K562 (cell line): ENCODE results near the gene CCL8. TPM values are rescaled to one million over a fixed set of nuclear protein-coding genes. Genes with fewer than 3 reads are reported as not detected.

Source experiments
- ATAC-seq: fragments of 200-7000 bp; cut with Tn5 transposase; 3 replicates; pipeline ENCODE4 v1.9.1; 2020; ENCODE audit warnings: moderate library complexity
- BruUV-seq: library from RNA; stranded (reverse); fragments of 400-500 nt; replicated peaks from 2 replicates; lab custom pipeline; 2021; lab: Mats Ljungman, UMichigan
- CTCF ChIA-PET: fragments of 300-600 bp; formaldehyde crosslinking; extraction: SDS; loops from one replicate; lab custom pipeline; 2021; ENCODE audit warnings: low intra/inter-chr PET ratio; lab: Yijun Ruan, JAX
- POLR2A ChIA-PET: fragments of 300-600, 350-650 bp; sonication (Branson Sonifier 250); formaldehyde crosslinking; extraction: SDS; loops from one replicate; lab custom pipeline; 2021; ENCODE audit warnings: antibody characterized with exemption, inconsistent platforms; lab: Yijun Ruan, JAX
- DNase-seq, 4 experiments: peaks; one replicate each; pipeline versions ENCODE4 v3.0.0 to v3.0.0-alpha.2; 2011 to 2018; ENCODE audit warnings: low spot score in 3 of 4, mixed read lengths in 3 of 4; ENCODE audit errors: extremely low read depth in 1 of 4
- FAIRE-seq: peaks from 2 replicates; lab custom pipeline; 2011; peaks lifted over from hg19 to GRCh38; lab: Jason Lieb, UNC
- H2AFZ ChIP-seq: 2 replicates; pipeline ENCODE4 v1.6.0; 2011; ENCODE audit warnings: low read depth, low read length, control low read depth, inconsistent platforms
- H3K27ac ChIP-seq: fragments of 200-600 bp; 3 replicates; pipeline ENCODE4 v1.8.0; 2011; ENCODE audit warnings: low read depth, mild to moderate bottlenecking, control low read depth, inconsistent platforms, low read length, moderate library complexity, mixed read lengths; ENCODE audit errors: extremely low read depth
- H3K27me3 ChIP-seq, 2 experiments: fragments of 300-600 bp in 1 of 2; 2 replicates in 1 of 2; 3 replicates in 1 of 2; pipeline versions ENCODE4 v1.6.0 to v1.8.0; 2011; ENCODE audit warnings: inconsistent platforms in 2 of 2, low read length in 2 of 2, mild to moderate bottlenecking in 1 of 2, mixed read lengths in 1 of 2, moderate library complexity in 1 of 2; ENCODE audit not compliant: control insufficient read depth in 2 of 2, insufficient read depth in 2 of 2
- H3K36me3 ChIP-seq: fragments of 300-600 bp; 3 replicates; pipeline ENCODE4 v1.8.0; 2011; ENCODE audit warnings: mild to moderate bottlenecking, low read length, inconsistent platforms; ENCODE audit not compliant: control insufficient read depth, insufficient read depth
- H3K4me1 ChIP-seq, 2 experiments: fragments of 200-600 bp in 1 of 2; replicated peaks in 1 of 2; 2 replicates in 1 of 2; 3 replicates in 1 of 2; pipeline versions ENCODE4 v1.5.1 to v1.8.0; 2011; ENCODE audit warnings: inconsistent platforms in 2 of 2, low read length in 2 of 2, mild to moderate bottlenecking in 1 of 2, mixed read lengths in 1 of 2, moderate library complexity in 1 of 2; ENCODE audit not compliant: control insufficient read depth in 2 of 2, insufficient read depth in 2 of 2
- H3K4me2 ChIP-seq: 2 replicates; pipeline ENCODE4 v1.6.1; 2011; ENCODE audit warnings: low read length, control low read depth, inconsistent platforms, mixed read lengths; ENCODE audit not compliant: insufficient read depth
- H3K4me3 ChIP-seq: fragments of 200-600 bp; sonication (generic), shearing (Covaris generic); 2 replicates; pipeline ENCODE4 v1.5.1; 2016; ENCODE audit warnings: control low read depth, inconsistent platforms
- H3K79me2 ChIP-seq: fragments of 200-600 bp; 3 replicates; pipeline ENCODE4 v1.8.0; 2011; ENCODE audit warnings: low read length, inconsistent platforms; ENCODE audit not compliant: control insufficient read depth, insufficient read depth
- H3K9ac ChIP-seq, 2 experiments: 2 replicates each; pipeline versions ENCODE4 v1.6.0 to v1.6.1; 2011; ENCODE audit warnings: low read depth in 2 of 2, low read length in 2 of 2, control low read depth in 1 of 2, inconsistent platforms in 1 of 2, mild to moderate bottlenecking in 1 of 2, mixed read lengths in 1 of 2; ENCODE audit not compliant: insufficient read depth in 1 of 2
- H3K9me1 ChIP-seq: one replicate; pipeline ENCODE4 v1.6.0; 2011; ENCODE audit warnings: inconsistent platforms, mild to moderate bottlenecking, low read length, moderate library complexity; ENCODE audit not compliant: control insufficient read depth, insufficient read depth
- H3K9me3 ChIP-seq: replicated peaks from 2 replicates; pipeline ENCODE4 v1.5.1; 2011; ENCODE audit warnings: low read depth, low read length, inconsistent platforms; ENCODE audit not compliant: control insufficient read depth, insufficient read depth
- H4K20me1 ChIP-seq: replicated peaks from 2 replicates; pipeline ENCODE4 v1.6.1; 2011; ENCODE audit warnings: low read length, inconsistent platforms, mixed read lengths; ENCODE audit not compliant: control insufficient read depth, insufficient read depth
- ATF3 ChIP-seq, 2 experiments: fragments of 450-650 bp in 1 of 2; sonication (generic) in 1 of 2; formaldehyde crosslinking in 1 of 2; IDR thresholded peaks in 1 of 2; conservative IDR thresholded peaks in 1 of 2; 2 replicates each; pipeline versions ENCODE4 v1.6.1 to v1.8.1; 2016 to 2023; ENCODE audit warnings: mild to moderate bottlenecking in 2 of 2, moderate library complexity in 2 of 2, inconsistent platforms in 1 of 2, missing genetic modification reagents in 1 of 2
- DDX20 ChIP-seq: fragments of 450-650 bp; IDR thresholded peaks from 2 replicates; pipeline ENCODE4 v1.6.1; 2016; ENCODE audit warnings: missing genetic modification characterization, low read depth, mild to moderate bottlenecking, missing compliant biosample characterization, moderate library complexity
- MLLT1 ChIP-seq, 2 experiments: fragments of 450-650 bp; IDR thresholded peaks; 2 replicates each; pipeline ENCODE4 v1.6.1; 2016
- MXI1 ChIP-seq: IDR thresholded peaks from 2 replicates; pipeline ENCODE4 v1.6.1; 2011; ENCODE audit warnings: low read depth, mild to moderate bottlenecking, improper control_type of control experiment, low read length
- ZNF408 ChIP-seq: fragments of 250-450 bp; sonication (Bioruptor Pico); IDR thresholded peaks from 2 replicates; pipeline ENCODE4 v1.4.0; 2020; ENCODE audit warnings: low read depth, mild to moderate bottlenecking, moderate library complexity
- WGBS: fragments of 100-300 bp; shearing (Covaris generic); methylation state at CpG from one replicate; pipeline ENCODE4 v1.1.6; 2016; ENCODE audit warnings: low coverage, mixed read lengths; ENCODE audit not compliant: insufficient coverage; ENCODE audit errors: missing lambda C conversion rate; 5-methylcytosine and 5-hydroxymethylcytosine counted together
- in situ Hi-C: fragments of 300-500 bp; cut with MboI; formaldehyde crosslinking; loops from 4 replicates; pipeline ENCODE4 v1.15.0; 2018; ENCODE audit warnings: inconsistent platforms, mixed read lengths
- intact Hi-C: fragments of 100-400 bp; cut with micrococcal nuclease; formaldehyde crosslinking; loops from 2 replicates; pipeline ENCODE4 v1.14.2; 2022
- polyA plus RNA-seq, 8 experiments: library from polyadenylated mRNA; depleted of rRNA in 4 of 8; stranded (reverse) in 5 of 8; unstranded in 3 of 8; fragments of >200 nt; fragmentation: Nextera tagmentation in 2 of 8; fragmentation: Illumina TruSeq in 1 of 8; extraction: Ambion mirVana in 2 of 8; extraction: Trizol in 1 of 8; gene quantifications; 2 replicates each; pipeline versions ENCODE4 v1.2.1 to v1.2.3, GENCODE V29; 2011 to 2014; ENCODE audit warnings: inconsistent platforms in 1 of 8, missing spikeins in 1 of 8
- total RNA-seq, 7 experiments: library from RNA; depleted of rRNA in 6 of 7; stranded (reverse); fragments of >200 nt in 6 of 7; fragmentation: Illumina TruSeq in 2 of 7; extraction: Trizol in 2 of 7; gene quantifications; 2 replicates each; pipeline versions ENCODE4 v1.2.1 to v1.2.3, GENCODE V29; 2011 to 2021; ENCODE audit warnings: low replicate concordance in 1 of 7

The CCL8 gene
- total and polyA plus RNA-seq, 9 of the 15 experiments (the other 6 are each of a cell fraction or from before 2014, with no cell fraction given): 0.06 TPM; not detected in 8

GRCh38 chr17:34370376-34370996 is 51.3 kb downstream of the CCL8 start:
- no peak overlapping the region for H3K4me3 ChIP-seq
- ATAC-seq: no peak
- H3K9me1 ChIP-seq: no peaks in the 10 kb centered on the region
- H3K27me3 ChIP-seq: peaks cover 0 to 6% of the 10 kb centered on the region in 2 experiments; a peak in 2 of 5 replicates
- H3K4me2 ChIP-seq: no peak overlapping the region
- no peaks in the 10 kb centered on the region for H4K20me1 ChIP-seq
- H3K36me3 ChIP-seq: no peaks in the 10 kb centered on the region
- no peaks in the 10 kb centered on the region for H3K79me2 ChIP-seq
- ChIA-PET POLR2A (no interaction called here), CTCF (no interaction called here)
- in situ Hi-C loops: no loop called here
- WGBS: 37% methylated on average over 5 of the region's 5 CpGs
- no peaks in the 10 kb centered on the region for H3K9me3 ChIP-seq
- no peak for DNase-seq
- no peak overlapping the region for H3K27ac ChIP-seq
- TF ChIP-seq DDX20 (tag) (no peak), MXI1 (no peak), ZNF408 (CRISPR knock-in tag) (no peak)
- TF ChIP-seq, all 486 proteins: peak for 0
- Histone ChIP-seq H3K9ac (no peak overlapping the region), H3K4me1 (no peaks in the 10 kb centered on the region; a peak in 1 of 5 replicates), H2AFZ (no peak overlapping the region)
- no peak for FAIRE-seq
- intact Hi-C loops: no loop called here
- no TSS peak for BruUV-seq

- H3K27ac ChIP-seq: no peak overlapping the region
- ATAC-seq (no peak), FAIRE-seq (no peak), DNase-seq (no peak)
- H2AFZ ChIP-seq: no peak overlapping the region
- no peaks in the 10 kb centered on the region for H3K79me2 ChIP-seq
- ChIA-PET CTCF (no interaction called here), POLR2A (no interaction called here)
- H3K9me3 ChIP-seq: no peaks in the 10 kb centered on the region
- WGBS: 9% methylated on average over 3 of the region's 3 CpGs
- no peaks in the 10 kb centered on the region for H4K20me1 ChIP-seq
- H3K36me3 ChIP-seq: no peaks in the 10 kb centered on the region
- H3K4me3 ChIP-seq: no peak overlapping the region
- TF ChIP-seq MLLT1 (IDR thresholded peaks at IDR 0.05) (no peak), ATF3 (IDR thresholded peaks at IDR 0.05) (0 out of 2 replicates have a peak, but pooled peaks have one; percentile 14), ATF3 (CRISPR knock-in tag; conservative IDR thresholded peaks at IDR 0.05) (no peak)
- in situ Hi-C loops (no loop called here), intact Hi-C loops (no loop called here)
- BruUV-seq: no TSS peak
- H3K27me3 ChIP-seq: peaks cover 0 to 6% of the 10 kb centered on the region in 2 experiments; a peak in 2 of 5 replicates
- H3K4me1 ChIP-seq: no peaks in the 10 kb centered on the region; a peak in 1 of 5 replicates
- no peak overlapping the region for H3K9ac ChIP-seq
- H3K9me1 ChIP-seq: no peaks in the 10 kb centered on the region
- no peak overlapping the region for H3K4me2 ChIP-seq
Measured at GRCh38 chr17:34370997-34371395, 51.8 kb downstream of the CCL8 start.
